Stimulated activated CD8-positive, alpha-beta memory T cell treated with anti-CD3 and anti-CD28 coated beads, Interleukin-15, amount 100 ng/mL, for 4 hours (primary cell): ENCODE data around the gene KANSL1.
"Not testable (repeated sequence)": the region's sequence is repeated elsewhere in the genome, so short reads cannot be mapped to it uniquely, and the experiment has no call there.

Experiments
- DNase-seq, 2 donors: peaks; one replicate each; pipeline ENCODE4 v3.0.0-alpha.2; 2020; ENCODE audit warnings: low read depth in 2 of 2

The KANSL1 gene

DNA sequence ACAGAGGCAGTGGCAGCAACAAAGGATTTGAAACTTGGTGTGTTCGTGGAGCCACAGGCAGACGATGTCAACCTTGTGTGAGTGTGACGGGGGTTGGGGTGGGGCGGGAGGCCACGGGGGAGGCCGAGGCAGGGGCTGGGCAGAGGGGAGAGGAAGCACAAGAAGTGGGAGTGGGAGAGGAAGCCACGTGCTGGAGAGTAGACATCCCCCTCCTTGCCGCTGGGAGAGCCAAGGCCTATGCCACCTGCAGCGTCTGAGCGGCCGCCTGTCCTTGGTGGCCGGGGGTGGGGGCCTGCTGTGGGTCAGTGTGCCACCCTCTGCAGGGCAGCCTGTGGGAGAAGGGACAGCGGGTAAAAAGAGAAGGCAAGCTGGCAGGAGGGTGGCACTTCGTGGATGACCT, 168.6 kb downstream of the KANSL1 start:
- DNase-seq: no peak

DNA sequence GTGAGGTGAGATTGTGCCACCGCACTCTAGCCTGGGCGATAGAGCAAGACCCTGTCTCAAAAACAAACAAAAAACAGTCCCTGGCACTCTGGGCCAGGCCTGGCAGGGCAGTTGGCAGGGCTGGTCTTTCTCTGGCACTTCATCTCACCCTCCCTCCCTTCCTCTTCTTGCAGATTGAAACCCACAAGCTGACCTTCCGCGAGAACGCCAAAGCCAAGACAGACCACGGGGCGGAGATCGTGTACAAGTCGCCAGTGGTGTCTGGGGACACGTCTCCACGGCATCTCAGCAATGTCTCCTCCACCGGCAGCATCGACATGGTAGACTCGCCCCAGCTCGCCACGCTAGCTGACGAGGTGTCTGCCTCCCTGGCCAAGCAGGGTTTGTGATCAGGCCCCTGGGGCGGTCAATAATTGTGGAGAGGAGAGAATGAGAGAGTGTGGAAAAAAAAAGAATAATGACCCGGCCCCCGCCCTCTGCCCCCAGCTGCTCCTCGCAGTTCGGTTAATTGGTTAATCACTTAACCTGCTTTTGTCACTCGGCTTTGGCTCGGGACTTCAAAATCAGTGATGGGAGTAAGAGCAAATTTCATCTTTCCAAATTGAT, 169.3 kb downstream of the KANSL1 start:
- DNase-seq: no peak

- DNase-seq: not testable (repeated sequence)
These were observed 169.9 kb downstream of the KANSL1 start for GRCh38 chr17:46023366-46023765.

- DNase-seq: no peak
These were observed 172.2 kb downstream of the KANSL1 start for GRCh38 chr17:46020998-46021397.

DNA sequence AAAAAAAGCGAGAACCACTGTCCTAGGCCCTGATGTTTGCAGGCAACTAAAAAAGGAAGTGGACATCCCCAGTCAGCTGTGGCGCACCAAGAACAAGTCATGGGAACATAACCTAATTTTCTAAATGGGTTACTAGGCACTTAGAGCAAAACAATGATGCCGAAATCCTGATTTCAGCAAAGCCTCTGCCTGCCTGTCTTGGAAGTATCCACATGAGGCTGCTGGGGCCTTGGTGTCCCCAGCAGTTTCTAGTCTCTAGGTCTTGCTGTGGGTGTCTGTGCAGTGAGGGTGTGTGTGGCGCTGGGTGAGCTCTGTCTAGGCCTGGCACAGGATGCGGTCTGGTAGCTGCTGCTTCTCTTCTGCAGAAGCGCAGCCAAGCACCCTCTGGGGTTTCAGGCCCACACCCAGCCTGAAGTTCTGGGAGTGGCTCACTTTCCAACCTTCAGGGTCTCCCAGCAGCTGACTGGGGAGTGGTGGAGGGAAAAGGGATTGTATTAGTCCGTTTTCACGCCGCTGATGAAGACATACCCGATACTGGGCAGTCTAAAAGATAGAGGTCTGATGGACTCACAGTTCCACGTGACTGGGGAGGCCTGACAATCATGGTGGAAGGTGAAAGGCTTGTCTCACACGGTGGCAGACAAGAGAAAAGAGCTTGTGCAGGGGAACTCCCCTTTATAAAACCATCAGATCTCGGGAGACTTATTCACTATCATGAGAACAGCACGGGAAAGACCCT, 173.0 kb downstream of the KANSL1 start:
- peak; percentile 21 to 23 for DNase-seq

DNA sequence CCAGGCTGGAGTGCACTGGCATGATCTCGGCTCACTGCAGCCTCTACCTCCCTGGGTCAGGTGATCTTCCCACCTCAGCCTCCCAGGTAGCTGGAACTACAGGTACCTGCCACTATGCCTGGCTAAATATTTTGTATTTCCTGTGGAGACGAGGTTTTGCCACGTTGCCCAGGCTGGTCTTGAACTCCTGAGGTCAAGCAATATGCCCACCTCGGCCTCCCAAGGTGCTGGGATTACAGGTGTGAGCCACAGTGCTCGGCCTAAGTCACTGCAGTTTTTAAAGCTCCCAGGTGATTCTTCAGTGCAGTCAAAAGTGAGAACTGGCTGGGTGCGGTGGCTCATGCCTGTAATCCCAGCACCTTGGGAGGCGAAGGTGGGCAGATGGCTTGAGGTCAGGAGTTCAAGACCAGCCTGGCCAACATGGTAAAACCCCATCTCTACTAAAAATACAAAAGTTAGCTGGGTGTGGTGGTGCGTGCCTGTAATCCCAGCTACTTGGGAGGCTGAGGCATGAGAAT, 173.8 kb downstream of the KANSL1 start:
- not testable (repeated sequence) for DNase-seq

DNA sequence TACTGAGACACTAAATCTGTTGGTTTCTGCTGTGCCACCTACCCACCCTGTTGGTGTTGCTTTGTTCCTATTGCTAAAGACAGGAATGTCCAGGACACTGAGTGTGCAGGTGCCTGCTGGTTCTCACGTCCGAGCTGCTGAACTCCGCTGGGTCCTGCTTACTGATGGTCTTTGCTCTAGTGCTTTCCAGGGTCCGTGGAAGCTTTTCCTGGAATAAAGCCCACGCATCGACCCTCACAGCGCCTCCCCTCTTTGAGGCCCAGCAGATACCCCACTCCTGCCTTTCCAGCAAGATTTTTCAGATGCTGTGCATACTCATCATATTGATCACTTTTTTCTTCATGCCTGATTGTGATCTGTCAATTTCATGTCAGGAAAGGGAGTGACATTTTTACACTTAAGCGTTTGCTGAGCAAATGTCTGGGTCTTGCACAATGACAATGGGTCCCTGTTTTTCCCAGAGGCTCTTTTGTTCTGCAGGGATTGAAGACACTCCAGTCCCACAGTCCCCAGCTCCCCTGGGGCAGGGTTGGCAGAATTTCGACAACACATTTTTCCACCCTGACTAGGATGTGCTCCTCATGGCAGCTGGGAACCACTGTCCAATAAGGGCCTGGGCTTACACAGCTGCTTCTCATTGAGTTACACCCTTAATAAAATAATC, 179.6 kb downstream of the KANSL1 start:
- no peak for DNase-seq

DNA sequence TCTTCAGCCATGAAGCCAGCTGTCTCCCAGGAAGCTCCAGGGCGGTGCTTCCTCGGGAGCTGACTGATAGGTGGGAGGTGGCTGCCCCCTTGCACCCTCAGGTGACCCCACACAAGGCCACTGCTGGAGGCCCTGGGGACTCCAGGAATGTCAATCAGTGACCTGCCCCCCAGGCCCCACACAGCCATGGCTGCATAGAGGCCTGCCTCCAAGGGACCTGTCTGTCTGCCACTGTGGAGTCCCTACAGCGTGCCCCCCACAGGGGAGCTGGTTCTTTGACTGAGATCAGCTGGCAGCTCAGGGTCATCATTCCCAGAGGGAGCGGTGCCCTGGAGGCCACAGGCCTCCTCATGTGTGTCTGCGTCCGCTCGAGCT, 180.1 kb downstream of the KANSL1 start:
- DNase-seq: no peak

DNA sequence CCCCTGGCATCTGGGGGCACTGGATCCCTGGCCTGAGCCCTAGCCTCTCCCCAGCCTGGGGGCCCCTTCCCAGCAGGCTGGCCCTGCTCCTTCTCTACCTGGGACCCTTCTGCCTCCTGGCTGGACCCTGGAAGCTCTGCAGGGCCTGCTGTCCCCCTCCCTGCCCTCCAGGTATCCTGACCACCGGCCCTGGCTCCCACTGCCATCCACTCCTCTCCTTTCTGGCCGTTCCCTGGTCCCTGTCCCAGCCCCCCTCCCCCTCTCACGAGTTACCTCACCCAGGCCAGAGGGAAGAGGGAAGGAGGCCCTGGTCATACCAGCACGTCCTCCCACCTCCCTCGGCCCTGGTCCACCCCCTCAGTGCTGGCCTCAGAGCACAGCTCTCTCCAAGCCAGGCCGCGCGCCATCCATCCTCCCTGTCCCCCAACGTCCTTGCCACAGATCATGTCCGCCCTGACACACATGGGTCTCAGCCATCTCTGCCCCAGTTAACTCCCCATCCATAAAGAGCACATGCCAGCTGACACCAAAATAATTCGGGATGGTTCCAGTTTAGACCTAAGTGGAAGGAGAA, 180.6 kb downstream of the KANSL1 start:
- no peak for DNase-seq

GRCh38 chr17:46011711-46012505, 181.3 kb downstream of the KANSL1 start:
- no peak for DNase-seq

GRCh38 chr17:46010597-46011186, 182.5 kb downstream of the KANSL1 start:
- DNase-seq: no peak

DNA sequence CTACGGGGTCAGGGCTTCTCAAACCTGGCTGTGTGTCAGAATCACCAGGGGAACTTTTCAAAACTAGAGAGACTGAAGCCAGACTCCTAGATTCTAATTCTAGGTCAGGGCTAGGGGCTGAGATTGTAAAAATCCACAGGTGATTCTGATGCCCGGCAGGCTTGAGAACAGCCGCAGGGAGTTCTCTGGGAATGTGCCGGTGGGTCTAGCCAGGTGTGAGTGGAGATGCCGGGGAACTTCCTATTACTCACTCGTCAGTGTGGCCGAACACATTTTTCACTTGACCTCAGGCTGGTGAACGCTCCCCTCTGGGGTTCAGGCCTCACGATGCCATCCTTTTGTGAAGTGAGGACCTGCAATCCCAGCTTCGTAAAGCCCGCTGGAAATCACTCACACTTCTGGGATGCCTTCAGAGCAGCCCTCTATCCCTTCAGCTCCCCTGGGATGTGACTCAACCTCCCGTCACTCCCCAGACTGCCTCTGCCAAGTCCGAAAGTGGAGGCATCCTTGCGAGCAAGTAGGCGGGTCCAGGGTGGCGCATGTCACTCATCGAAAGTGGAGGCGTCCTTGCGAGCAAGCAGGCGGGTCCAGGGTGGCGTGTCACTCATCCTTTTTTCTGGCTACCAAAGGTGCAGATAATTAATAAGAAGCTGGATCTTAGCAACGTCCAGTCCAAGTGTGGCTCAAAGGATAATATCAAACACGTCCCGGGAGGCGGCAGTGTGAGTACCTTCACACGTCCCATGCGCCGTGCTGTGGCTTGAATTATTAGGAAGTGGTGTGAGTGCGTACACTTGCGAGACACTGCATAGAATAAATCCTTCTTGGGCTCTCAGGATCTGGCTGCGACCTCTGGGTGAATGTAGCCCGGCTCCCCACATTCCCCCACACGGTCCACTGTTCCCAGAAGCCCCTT, 183.3 kb downstream of the KANSL1 start:
- DNase-seq: no peak

- no peak for DNase-seq
These were observed 184.6 kb downstream of the KANSL1 start for GRCh38 chr17:46008591-46008990.

GRCh38 chr17:46007461-46007965, 185.7 kb downstream of the KANSL1 start:
- no peak for DNase-seq

DNA sequence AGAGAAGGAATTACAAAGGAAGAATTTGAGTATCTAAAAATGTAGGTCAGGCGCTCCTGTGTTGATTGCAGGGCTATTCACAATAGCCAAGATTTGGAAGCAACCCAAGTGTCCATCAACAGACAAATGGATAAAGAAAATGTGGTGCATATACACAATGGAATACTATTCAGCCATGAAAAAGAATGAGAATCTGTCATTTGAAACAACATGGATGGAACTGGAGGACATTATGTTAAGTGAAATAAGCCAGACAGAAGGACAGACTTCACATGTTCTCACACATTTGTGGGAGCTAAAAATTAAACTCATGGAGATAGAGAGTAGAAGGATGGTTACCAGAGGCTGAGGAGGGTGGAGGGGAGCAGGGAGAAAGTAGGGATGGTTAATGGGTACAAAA, 187.1 kb downstream of the KANSL1 start:
- not testable (repeated sequence) for DNase-seq

DNA sequence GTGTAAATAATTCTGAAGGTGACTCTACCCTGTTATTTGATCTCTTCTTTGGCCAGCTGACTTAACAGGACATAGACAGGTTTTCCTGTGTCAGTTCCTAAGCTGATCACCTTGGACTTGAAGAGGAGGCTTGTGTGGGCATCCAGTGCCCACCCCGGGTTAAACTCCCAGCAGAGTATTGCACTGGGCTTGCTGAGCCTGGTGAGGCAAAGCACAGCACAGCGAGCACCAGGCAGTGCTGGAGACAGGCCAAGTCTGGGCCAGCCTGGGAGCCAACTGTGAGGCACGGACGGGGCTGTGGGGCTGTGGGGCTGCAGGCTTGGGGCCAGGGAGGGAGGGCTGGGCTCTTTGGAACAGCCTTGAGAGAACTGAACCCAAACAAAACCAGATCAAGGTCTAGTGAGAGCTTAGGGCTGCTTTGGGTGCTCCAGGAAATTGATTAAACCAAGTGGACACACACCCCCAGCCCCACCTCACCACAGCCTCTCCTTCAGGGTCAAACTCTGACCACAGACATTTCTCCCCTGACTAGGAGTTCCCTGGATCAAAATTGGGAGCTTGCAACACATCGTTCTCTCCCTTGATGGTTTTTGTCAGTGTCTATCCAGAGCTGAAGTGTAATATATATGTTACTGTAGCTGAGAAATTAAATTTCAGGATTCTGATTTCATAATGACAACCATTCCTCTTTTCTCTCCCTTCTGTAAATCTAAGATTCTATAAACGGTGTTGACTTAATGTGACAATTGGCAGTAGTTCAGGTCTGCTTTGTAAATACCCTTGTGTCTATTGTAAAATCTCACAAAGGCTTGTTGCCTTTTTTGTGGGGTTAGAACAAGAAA, 189.1 kb downstream of the KANSL1 start:
- no peak for DNase-seq

GRCh38 chr17:46002973-46003316, 190.3 kb downstream of the KANSL1 start:
- DNase-seq: no peak

- DNase-seq: peak; percentile 34 to 46
These were observed 190.8 kb downstream of the KANSL1 start for GRCh38 chr17:46002311-46002972.
